Uterus (tissue), 2 donors: ENCODE results near the gene ABCA5.

ENCODE experiments used
- POLR2A ChIP-seq, 2 donors: fragments of 450-650 bp; IDR thresholded peaks; one replicate each; pipeline ENCODE4 v1.6.1; 2016; ENCODE audit warnings: antibody characterized with exemption in 2 of 2, mild to moderate bottlenecking in 1 of 2, moderate library complexity in 1 of 2
- TF ChIP-seq, protein P1 (sequence below), 4 experiments: fragments of 200-600 bp in 2 of 4; fragments of 450-650 bp in 2 of 4; sonication (generic) in 2 of 4; IDR thresholded peaks; one replicate each; pipeline ENCODE4 v1.5.1; 2016 to 2019; ENCODE audit warnings: antibody characterized with exemption in 4 of 4, mild to moderate bottlenecking in 2 of 4, moderate library complexity in 1 of 4

DNA sequence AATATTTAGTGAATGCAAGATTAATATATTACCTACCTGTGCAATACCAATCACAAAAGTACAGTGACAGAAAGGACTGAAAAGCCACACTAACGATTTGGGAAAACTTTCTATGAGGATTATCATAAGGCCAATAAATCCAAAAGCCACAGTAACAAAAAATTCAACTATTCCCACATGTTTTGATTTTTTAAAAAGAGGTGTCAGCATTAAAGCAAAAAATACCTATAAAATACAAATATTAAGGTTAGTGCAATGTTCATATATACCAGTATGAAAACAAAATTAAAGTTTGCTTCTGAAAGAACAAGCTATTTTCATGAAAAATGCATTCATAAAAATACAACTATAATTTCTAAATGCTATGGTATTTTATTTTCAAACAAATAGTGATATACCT lies 24.3 kb downstream of the ABCA5 start:
- no peak for TF ChIP-seq POLR2A (IDR thresholded peaks at IDR 0.05)
- TF ChIP-seq, protein P1, sequence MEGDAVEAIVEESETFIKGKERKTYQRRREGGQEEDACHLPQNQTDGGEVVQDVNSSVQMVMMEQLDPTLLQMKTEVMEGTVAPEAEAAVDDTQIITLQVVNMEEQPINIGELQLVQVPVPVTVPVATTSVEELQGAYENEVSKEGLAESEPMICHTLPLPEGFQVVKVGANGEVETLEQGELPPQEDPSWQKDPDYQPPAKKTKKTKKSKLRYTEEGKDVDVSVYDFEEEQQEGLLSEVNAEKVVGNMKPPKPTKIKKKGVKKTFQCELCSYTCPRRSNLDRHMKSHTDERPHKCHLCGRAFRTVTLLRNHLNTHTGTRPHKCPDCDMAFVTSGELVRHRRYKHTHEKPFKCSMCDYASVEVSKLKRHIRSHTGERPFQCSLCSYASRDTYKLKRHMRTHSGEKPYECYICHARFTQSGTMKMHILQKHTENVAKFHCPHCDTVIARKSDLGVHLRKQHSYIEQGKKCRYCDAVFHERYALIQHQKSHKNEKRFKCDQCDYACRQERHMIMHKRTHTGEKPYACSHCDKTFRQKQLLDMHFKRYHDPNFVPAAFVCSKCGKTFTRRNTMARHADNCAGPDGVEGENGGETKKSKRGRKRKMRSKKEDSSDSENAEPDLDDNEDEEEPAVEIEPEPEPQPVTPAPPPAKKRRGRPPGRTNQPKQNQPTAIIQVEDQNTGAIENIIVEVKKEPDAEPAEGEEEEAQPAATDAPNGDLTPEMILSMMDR (IDR thresholded peaks at IDR 0.05): no peak
